ENCODE data around the gene ABR. TPM values are rescaled to one million over a fixed set of nuclear protein-coding genes. Genes with fewer than 3 reads are reported as not detected.

The ABR gene
- total and polyA plus RNA-seq, 12 donors: 5.3 to 152 (median 105) TPM

DNA sequence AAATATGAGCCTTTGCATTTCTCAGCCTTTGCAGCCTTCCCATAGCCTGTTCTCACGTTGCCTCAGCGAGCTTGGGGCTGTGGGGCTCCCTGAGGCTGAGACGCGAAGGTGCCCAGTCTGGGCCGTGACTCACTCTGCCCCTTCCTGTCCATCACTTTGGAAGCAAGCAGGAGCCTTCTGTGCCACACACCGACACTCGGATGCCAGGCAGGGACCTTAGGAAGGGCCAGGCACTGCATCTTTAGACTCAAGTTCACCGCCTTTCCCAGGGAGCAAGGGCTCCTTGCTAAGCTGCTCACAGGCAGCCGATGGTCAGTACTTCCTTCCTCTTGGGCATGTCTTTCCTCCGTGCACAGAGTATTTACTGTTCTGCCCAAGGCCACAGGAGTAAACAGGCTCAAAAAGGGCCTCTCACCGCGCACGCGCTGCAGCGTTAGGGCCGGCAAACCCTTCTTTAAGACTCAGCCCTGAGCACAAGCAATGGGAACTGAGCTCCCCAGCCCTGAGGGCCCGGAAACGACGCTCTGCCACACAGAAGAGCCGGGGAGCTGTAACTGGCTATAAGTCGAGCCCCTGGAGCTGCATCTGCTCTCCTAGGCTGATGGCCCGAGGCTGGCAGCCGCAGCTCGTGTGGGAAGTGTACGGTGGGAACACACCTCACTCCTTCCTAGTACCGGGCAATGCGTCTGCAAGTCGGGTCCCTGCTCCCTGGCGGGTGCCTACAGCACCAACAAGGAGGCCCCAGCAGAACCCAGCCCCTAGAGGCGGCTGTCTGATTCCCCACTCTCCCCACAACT, 175.6 kb downstream of the ABR start:
- peaks cover 0 to 62% of the 10 kb centered on the region in 2 donors for H3K36me3 ChIP-seq (replicated peaks in 1 of 2)
- H3K27me3 ChIP-seq: no peaks in the 10 kb centered on the region
- H3K4me1 ChIP-seq (replicated peaks in 1 of 2): peaks cover 32 to 63% of the 10 kb centered on the region in 2 donors
- no peak overlapping the region for H3K4me3 ChIP-seq
- DNase-seq: peak; percentile 54 to 84 (median 71)
- 34 to 54% (median 41%) methylated on average over 9 to 30 of the region's 30 CpGs for WGBS, 4 donors
- H3K27ac ChIP-seq: peak overlapping the region; percentile 4 to 96 (median 74)
- TF ChIP-seq, protein P1, sequence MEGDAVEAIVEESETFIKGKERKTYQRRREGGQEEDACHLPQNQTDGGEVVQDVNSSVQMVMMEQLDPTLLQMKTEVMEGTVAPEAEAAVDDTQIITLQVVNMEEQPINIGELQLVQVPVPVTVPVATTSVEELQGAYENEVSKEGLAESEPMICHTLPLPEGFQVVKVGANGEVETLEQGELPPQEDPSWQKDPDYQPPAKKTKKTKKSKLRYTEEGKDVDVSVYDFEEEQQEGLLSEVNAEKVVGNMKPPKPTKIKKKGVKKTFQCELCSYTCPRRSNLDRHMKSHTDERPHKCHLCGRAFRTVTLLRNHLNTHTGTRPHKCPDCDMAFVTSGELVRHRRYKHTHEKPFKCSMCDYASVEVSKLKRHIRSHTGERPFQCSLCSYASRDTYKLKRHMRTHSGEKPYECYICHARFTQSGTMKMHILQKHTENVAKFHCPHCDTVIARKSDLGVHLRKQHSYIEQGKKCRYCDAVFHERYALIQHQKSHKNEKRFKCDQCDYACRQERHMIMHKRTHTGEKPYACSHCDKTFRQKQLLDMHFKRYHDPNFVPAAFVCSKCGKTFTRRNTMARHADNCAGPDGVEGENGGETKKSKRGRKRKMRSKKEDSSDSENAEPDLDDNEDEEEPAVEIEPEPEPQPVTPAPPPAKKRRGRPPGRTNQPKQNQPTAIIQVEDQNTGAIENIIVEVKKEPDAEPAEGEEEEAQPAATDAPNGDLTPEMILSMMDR (IDR thresholded peaks at IDR 0.05): no peak
- peak in 1 of 2 donors; percentile 46 for TF ChIP-seq POLR2A (IDR thresholded peaks at IDR 0.05)
- H3K9me3 ChIP-seq (replicated peaks in 1 of 3): no peaks in the 10 kb centered on the region
- intact Hi-C loops (cut with DNase I): no loop called here

DNA sequence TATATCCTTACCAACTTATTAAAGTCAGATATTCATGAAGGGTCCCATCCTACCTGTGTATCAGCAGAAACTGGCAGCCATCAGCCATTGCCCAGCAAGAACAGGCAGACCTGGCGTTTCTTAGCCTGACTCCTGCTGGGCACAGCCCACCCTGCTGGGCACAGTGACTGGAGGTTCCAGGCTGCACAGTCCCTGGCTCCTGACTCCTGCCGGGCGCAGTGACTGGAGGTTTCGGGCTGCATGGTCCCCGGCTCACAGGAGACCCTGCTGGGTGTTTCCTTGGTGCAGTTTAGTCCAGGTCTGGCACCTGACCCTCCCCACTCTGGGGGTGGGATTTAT, 176.2 kb downstream of the ABR start:
- TF ChIP-seq POLR2A (IDR thresholded peaks at IDR 0.05): no peak
- TF ChIP-seq, protein P1 (IDR thresholded peaks at IDR 0.05): no peak
- peaks cover 0 to 60% of the 10 kb centered on the region in 2 donors for H3K36me3 ChIP-seq (replicated peaks in 1 of 2)
- 74 to 84% (median 78%) methylated on average over 5 of the region's 5 CpGs for WGBS, 4 donors
- H3K4me1 ChIP-seq (replicated peaks in 1 of 2): peaks cover 32 to 66% of the 10 kb centered on the region in 2 donors
- no peaks in the 10 kb centered on the region for H3K9me3 ChIP-seq (replicated peaks in 1 of 3)
- H3K27ac ChIP-seq: peak overlapping the region; percentile 4 to 96 (median 74)
- no peaks in the 10 kb centered on the region for H3K27me3 ChIP-seq
- H3K4me3 ChIP-seq: no peak overlapping the region
- peak in 2 of 7 donors; percentile 36 to 39 for DNase-seq
- intact Hi-C loops (cut with DNase I): no loop called here

DNA sequence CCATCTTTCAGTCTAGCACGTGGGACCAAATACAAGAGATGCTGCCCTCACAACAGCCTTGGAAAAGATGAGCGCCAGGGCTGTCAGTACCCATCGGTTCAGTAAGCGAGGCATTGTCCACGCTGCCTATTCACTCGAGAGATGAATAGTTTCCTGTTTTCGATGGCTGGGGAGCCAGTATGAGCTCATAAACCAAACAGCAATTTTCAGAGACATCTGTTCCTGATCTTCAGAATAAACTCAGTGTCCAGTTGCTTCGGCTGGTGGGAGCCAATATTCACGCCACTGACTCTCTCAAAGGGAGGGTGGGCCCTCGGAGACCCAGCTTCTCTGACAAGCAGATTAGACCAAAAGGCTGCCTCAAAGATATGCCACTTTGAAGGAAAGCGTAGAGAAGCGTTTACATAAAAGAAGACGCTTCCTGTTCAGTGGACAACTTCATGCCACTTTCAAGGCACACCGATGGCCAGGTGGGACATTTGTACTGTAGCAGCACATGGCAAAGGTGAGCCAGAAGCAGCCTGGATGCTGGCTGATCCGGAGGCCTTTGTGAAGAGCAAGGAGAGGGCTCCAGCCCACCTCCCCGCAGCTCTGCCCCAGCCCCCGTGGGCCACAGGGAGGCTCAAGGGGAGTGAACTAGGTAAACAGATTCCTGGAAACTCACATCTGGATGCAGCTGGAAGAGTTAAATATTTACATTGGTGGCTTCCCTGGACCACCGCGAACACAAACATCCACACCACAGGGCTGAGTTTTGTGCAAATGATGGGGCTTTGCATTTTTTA, 176.8 kb downstream of the ABR start:
- H3K27ac ChIP-seq: peak overlapping the region in 4 of 5 donors; percentile 13 to 96 (median 82)
- no peaks in the 10 kb centered on the region for H3K9me3 ChIP-seq (replicated peaks in 1 of 3)
- H3K27me3 ChIP-seq: no peaks in the 10 kb centered on the region
- DNase-seq: peak in 4 of 7 donors; percentile 27 to 75 (median 39)
- WGBS, 4 donors: 63 to 64% (median 64%) methylated on average over 17 to 19 of the region's 19 CpGs
- H3K36me3 ChIP-seq (replicated peaks in 1 of 2): peaks cover 0 to 53% of the 10 kb centered on the region in 2 donors
- peaks cover 35 to 72% of the 10 kb centered on the region in 2 donors for H3K4me1 ChIP-seq (replicated peaks in 1 of 2)
- no peak for TF ChIP-seq POLR2A (IDR thresholded peaks at IDR 0.05)
- TF ChIP-seq, protein P1 (IDR thresholded peaks at IDR 0.05): peak in 1 of 6 experiments; percentile 12
- intact Hi-C loops (cut with DNase I): no loop called here
- no peak overlapping the region for H3K4me3 ChIP-seq

DNA sequence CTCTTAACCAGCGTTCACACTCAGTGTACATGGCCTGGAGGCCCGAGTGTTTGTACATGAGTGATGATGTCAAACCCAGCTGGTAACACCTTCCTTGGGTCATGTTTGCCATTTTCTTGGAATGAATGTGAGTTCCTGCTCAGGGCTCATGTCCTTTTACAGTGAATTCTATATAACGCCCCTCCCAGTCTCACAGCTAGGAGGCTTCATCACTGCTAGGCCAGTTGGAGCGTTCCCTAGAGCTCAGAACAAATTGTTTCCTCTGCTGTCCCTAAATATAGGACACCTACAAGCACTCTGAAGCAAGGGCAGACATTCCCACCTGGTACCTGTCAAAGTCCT, 177.4 kb downstream of the ABR start:
- TF ChIP-seq, protein P1 (IDR thresholded peaks at IDR 0.05): no peak
- TF ChIP-seq POLR2A (IDR thresholded peaks at IDR 0.05): no peak
- no peak for DNase-seq
- H3K4me3 ChIP-seq: no peak overlapping the region
- WGBS, 4 donors: 57 to 71% (median 68%) methylated on average over 4 of the region's 4 CpGs
- H3K36me3 ChIP-seq (replicated peaks in 1 of 2): peaks cover 0 to 47% of the 10 kb centered on the region in 2 donors
- H3K4me1 ChIP-seq (replicated peaks in 1 of 2): peaks cover 41 to 77% of the 10 kb centered on the region in 2 donors
- intact Hi-C loops (cut with DNase I): no loop called here
- H3K27ac ChIP-seq: peak overlapping the region in 3 of 5 donors; percentile 13 to 96 (median 92)
- no peaks in the 10 kb centered on the region for H3K9me3 ChIP-seq (replicated peaks in 1 of 3)
- H3K27me3 ChIP-seq: no peaks in the 10 kb centered on the region

All from adrenal gland (tissue), 12 donors.